Adrenal gland (tissue), 12 donors: ENCODE data around the gene ST7. TPM values are rescaled to one million over a fixed set of nuclear protein-coding genes. Genes with fewer than 3 reads are reported as not detected.

Experiments
- DNase-seq, 7 donors: peaks; one replicate each; pipeline ENCODE4 v3.0.0-alpha.2; 2019 to 2020
- H3K27ac ChIP-seq, 5 donors: fragments of 200-600 bp; sonication (generic) in 4 of 5; 1 replicate in 3 of 5; 2 replicates in 2 of 5; pipeline versions ENCODE4 v1.5.1 to v1.8.0; 2016 to 2020; ENCODE audit warnings: mild to moderate bottlenecking in 1 of 5
- H3K27me3 ChIP-seq: fragments of 200-600 bp; 2 replicates; pipeline ENCODE4 v1.8.0; 2021
- H3K36me3 ChIP-seq, 2 donors: fragments of 200-600 bp; replicated peaks in 1 of 2; 1 replicate in 1 of 2; 2 replicates in 1 of 2; pipeline versions ENCODE4 v1.5.1 to v1.8.0; 2018 to 2022
- H3K4me1 ChIP-seq, 2 donors: fragments of 200-600 bp; replicated peaks in 1 of 2; 1 replicate in 1 of 2; 2 replicates in 1 of 2; pipeline versions ENCODE4 v1.5.1 to v1.8.0; 2018 to 2021
- H3K4me3 ChIP-seq, 4 donors: fragments of 200-600 bp; sonication (generic) in 3 of 4; one replicate each; pipeline ENCODE4 v1.5.1; 2016 to 2018
- H3K9me3 ChIP-seq, 3 donors: fragments of 200-600 bp; sonication (generic) in 1 of 3; replicated peaks in 1 of 3; 1 replicate in 2 of 3; 2 replicates in 1 of 3; pipeline versions ENCODE4 v1.5.1 to v1.8.0; 2016 to 2021
- CTCF ChIP-seq, 6 experiments: fragments of 450-650 bp in 4 of 6; fragments of 200-600 bp in 2 of 6; sonication (generic) in 1 of 6; IDR thresholded peaks; 1 replicate in 5 of 6; 2 replicates in 1 of 6; pipeline versions ENCODE4 v1.5.1 to v1.8.0; 2016 to 2021; ENCODE audit warnings: antibody characterized with exemption in 6 of 6, mild to moderate bottlenecking in 2 of 6, moderate library complexity in 1 of 6
- POLR2A ChIP-seq, 2 donors: fragments of 450-650 bp; IDR thresholded peaks; one replicate each; pipeline ENCODE4 v1.6.1; 2017; ENCODE audit warnings: antibody characterized with exemption in 2 of 2, mild to moderate bottlenecking in 2 of 2, moderate library complexity in 1 of 2
- WGBS, 4 donors: extraction: QIAGEN DNeasy Blood & Tissue Kit in 2 of 4; methylation state at CpG; one replicate each; pipeline versions ENCODE4 v1.1.5 to v1.1.7; 2013 to 2017; 5-methylcytosine and 5-hydroxymethylcytosine counted together
- intact Hi-C, 2 donors: fragments of 100-400 bp; cut with DNase I; formaldehyde crosslinking; loops; one replicate each; pipeline versions ENCODE4 v1.14.1 to v1.15.0; 2022 to 2023
- polyA plus RNA-seq, 3 donors: library from polyadenylated mRNA; stranded (reverse); fragments of 200-250 nt in 2 of 3; fragments of 350-450 nt in 1 of 3; fragmentation: Illumina TruSeq in 1 of 3; extraction: RNeasy Lipid Tissue Mini Kit (QIAGEN cat#74804) in 1 of 3; gene quantifications; one replicate each; pipeline ENCODE4 v1.2.3, GENCODE V29; 2013 to 2014
- total RNA-seq, 9 donors: library from RNA; depleted of rRNA in 4 of 9; stranded (reverse); fragments of >200 nt in 4 of 9; fragments of 120-200 nt in 1 of 9; fragmentation: NEBNext Ultra II Directional in 1 of 9; extraction: Animal tissue kit (Norgen Biotek cat#: 25700) in 1 of 9; gene quantifications; one replicate each; pipeline versions ENCODE4 v1.1.0 to v1.2.4, GENCODE V29; 2013 to 2023
- donor health status: healthy with polysubstance abuse.
- donor health status: Bipolar disorder and iron deficiency.
- donor health status: DM: yes; HTN: yes; CAD: no.
- donor health status: DM: no; HTN: no; CAD: no.
- donor health status: DM: no; HTN: no; CAD: no.
- donor health status: DM: yes; HTN: yes; CAD: no.

The ST7 gene
- total and polyA plus RNA-seq, 12 donors, result 15.7 to 69.9 (median 33.1) TPM

GRCh38 chr7:117020591-117020973 lies 67.3 kb downstream of the ST7 start:
- DNase-seq, result no peak
- no peak for TF ChIP-seq CTCF (IDR thresholded peaks at IDR 0.05)
- no peak for TF ChIP-seq POLR2A (IDR thresholded peaks at IDR 0.05)
- WGBS, 4 donors, result 17 to 49% (median 30%) methylated on average over 1 of the region's 1 CpG
- Histone ChIP-seq H3K36me3 (no peaks in the 10 kb centered on the region), H3K27ac (peak overlapping the region in 4 of 5 donors; percentile 22 to 71 (median 36)), H3K9me3 (no peaks in the 10 kb centered on the region), H3K4me3 (peak overlapping the region in 1 of 4 donors; percentile 37), H3K27me3 (no peaks in the 10 kb centered on the region), H3K4me1 (peaks cover 0 to 25% of the 10 kb centered on the region in 2 donors)
- intact Hi-C loops, result no loop called here

GRCh38 chr7:117021366-117021765 lies 68.1 kb downstream of the ST7 start:
- Histone ChIP-seq H3K4me1 (peaks cover 0 to 23% of the 10 kb centered on the region in 2 donors), H3K9me3 (no peaks in the 10 kb centered on the region), H3K27ac (peak overlapping the region in 1 of 5 donors; percentile 71), H3K27me3 (no peaks in the 10 kb centered on the region), H3K4me3 (no peak overlapping the region), H3K36me3 (no peaks in the 10 kb centered on the region)
- no peak for DNase-seq
- TF ChIP-seq CTCF (IDR thresholded peaks at IDR 0.05) (no peak), POLR2A (IDR thresholded peaks at IDR 0.05) (no peak)
- intact Hi-C loops, result no loop called here
- 52 to 74% (median 63%) methylated on average over 2 of the region's 2 CpGs for WGBS, 4 donors

GRCh38 chr7:117021986-117022385 lies 68.7 kb downstream of the ST7 start:
- no peaks in the 10 kb centered on the region for H3K27me3 ChIP-seq
- 83 to 95% (median 90%) methylated on average over 5 of the region's 5 CpGs for WGBS, 4 donors
- no peaks in the 10 kb centered on the region for H3K9me3 ChIP-seq
- H3K4me3 ChIP-seq, result no peak overlapping the region
- H3K36me3 ChIP-seq, result no peaks in the 10 kb centered on the region
- no peak for TF ChIP-seq POLR2A (IDR thresholded peaks at IDR 0.05)
- TF ChIP-seq CTCF (IDR thresholded peaks at IDR 0.05), result no peak
- no peak overlapping the region for H3K27ac ChIP-seq
- peaks cover 0 to 23% of the 10 kb centered on the region in 2 donors for H3K4me1 ChIP-seq
- intact Hi-C loops, result no loop called here
- no peak for DNase-seq

- H3K4me3 ChIP-seq, result no peak overlapping the region
- no peaks in the 10 kb centered on the region for H3K36me3 ChIP-seq
- H3K27me3 ChIP-seq, result no peaks in the 10 kb centered on the region
- peaks cover 0 to 23% of the 10 kb centered on the region in 2 donors for H3K4me1 ChIP-seq
- H3K9me3 ChIP-seq, result no peaks in the 10 kb centered on the region
- 93 to 96% (median 94%) methylated on average over 5 of the region's 5 CpGs for WGBS, 4 donors
- H3K27ac ChIP-seq, result no peak overlapping the region
- no peak for TF ChIP-seq POLR2A (IDR thresholded peaks at IDR 0.05)
- TF ChIP-seq CTCF (IDR thresholded peaks at IDR 0.05), result no peak
- DNase-seq, result no peak
- intact Hi-C loops, result no loop called here
Observed at GRCh38 chr7:117023325-117023854, 70.1 kb downstream of the ST7 start.
